ENCODE data around the gene ZNF841.

- TF ChIP-seq CTCF (conservative IDR thresholded peaks at IDR 0.05; ENCODE audit: low read length): no peak
- TF ChIP-seq EZH2phosphoT487 (IDR thresholded peaks at IDR 0.05; ENCODE audit: borderline replicate concordance): no peak
Observed at GRCh38 chr19:52138983-52139251, 43.4 kb upstream of the ZNF841 start.
